ENCODE measurements around the gene KIFC3.

DNA sequence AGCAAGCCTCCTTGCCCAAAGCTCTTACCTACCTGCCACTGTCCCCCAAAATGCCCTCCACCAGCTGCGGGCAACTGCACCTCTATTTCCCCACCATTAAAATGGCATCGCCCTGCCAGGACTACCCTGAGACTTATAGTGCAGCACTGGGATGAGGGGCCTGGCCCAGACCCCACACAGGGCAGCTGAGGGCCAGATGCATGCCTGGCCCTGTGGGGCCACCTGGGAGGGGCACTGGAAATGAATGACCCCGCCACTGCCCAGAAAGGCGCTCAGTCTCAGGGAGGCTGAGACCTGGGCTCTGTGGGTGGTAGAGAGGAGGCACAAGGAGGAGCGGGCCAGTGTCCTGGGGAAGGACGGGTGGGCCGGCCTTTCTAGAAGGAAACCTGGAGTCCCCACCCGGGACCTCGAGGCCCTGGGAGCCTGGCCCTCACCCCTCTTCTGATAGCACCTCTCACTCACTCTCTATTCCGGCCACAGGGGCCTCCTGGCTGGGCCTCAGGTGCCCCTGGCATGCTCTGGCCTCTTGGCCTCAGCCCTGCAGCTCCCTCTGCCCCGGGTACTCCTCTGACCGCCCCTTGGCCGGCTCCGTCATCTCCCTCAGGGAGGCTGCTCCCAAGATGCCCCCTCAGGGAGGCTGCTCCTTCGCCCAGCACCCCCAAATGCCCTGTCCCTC, 39.8 kb downstream of the KIFC3 start:
- TF ChIP-seq, protein P1, sequence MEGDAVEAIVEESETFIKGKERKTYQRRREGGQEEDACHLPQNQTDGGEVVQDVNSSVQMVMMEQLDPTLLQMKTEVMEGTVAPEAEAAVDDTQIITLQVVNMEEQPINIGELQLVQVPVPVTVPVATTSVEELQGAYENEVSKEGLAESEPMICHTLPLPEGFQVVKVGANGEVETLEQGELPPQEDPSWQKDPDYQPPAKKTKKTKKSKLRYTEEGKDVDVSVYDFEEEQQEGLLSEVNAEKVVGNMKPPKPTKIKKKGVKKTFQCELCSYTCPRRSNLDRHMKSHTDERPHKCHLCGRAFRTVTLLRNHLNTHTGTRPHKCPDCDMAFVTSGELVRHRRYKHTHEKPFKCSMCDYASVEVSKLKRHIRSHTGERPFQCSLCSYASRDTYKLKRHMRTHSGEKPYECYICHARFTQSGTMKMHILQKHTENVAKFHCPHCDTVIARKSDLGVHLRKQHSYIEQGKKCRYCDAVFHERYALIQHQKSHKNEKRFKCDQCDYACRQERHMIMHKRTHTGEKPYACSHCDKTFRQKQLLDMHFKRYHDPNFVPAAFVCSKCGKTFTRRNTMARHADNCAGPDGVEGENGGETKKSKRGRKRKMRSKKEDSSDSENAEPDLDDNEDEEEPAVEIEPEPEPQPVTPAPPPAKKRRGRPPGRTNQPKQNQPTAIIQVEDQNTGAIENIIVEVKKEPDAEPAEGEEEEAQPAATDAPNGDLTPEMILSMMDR (IDR thresholded peaks at IDR 0.05): no peak
- no peak for TF ChIP-seq POLR2A (IDR thresholded peaks at IDR 0.05)
